Measurements from ENCODE around the gene ADORA1.

The ADORA1 gene

DNA sequence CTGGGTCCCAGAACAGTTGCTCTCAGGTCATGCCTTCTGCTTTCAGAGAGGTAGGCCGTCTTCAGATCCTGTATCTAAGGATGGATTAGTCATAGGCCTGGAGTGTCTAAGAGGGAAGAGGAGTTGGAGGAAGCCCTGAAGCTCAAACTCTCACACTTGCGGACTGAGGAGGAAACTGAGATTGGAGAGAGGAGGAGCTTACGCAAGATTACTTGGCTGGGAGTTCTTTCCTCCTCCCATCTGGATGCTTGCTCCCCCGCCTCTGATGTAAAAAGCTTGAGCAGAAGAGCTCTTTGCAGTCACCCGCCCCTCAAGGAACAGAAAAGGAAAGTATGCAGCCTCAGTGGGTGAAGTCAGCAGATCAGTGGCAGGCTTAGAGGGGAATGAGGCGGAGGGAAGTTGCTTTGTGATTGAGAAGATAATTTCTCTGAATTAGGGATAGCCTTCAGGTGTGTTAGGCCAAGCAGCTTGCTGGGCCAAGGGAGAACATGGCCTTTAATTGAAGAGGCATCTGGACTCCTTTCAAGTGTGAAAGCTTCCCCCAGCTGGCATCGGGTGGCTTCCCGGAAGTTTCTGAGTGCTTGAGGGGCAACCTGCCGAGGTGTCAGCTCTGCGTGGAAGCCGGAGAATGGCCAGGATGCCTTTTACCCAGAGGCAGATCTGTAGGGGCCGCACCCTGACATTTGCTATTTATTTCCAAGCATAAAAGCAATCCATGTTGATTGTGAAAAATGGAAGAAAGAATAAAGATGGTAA lies 6.6 kb downstream of the ADORA1 start:
- H3K4me3 ChIP-seq (ENCODE audit: control insufficient read depth, low read depth, low read length): no peak overlapping the region
- TF ChIP-seq CTCF (IDR thresholded peaks at IDR 0.05; ENCODE audit: control insufficient read depth, insufficient read depth, low read depth, low read length, missing control alignments): no peak
- no peak for DNase-seq (ENCODE audit: low read depth)

GRCh38 chr1:203135636-203136305 lies 8.2 kb downstream of the ADORA1 start:
- no peak for DNase-seq (ENCODE audit: low read depth)
- no peak overlapping the region for H3K4me3 ChIP-seq (ENCODE audit: control insufficient read depth, low read depth, low read length)
- TF ChIP-seq CTCF (IDR thresholded peaks at IDR 0.05; ENCODE audit: control insufficient read depth, insufficient read depth, low read depth, low read length, missing control alignments): no peak

DNA sequence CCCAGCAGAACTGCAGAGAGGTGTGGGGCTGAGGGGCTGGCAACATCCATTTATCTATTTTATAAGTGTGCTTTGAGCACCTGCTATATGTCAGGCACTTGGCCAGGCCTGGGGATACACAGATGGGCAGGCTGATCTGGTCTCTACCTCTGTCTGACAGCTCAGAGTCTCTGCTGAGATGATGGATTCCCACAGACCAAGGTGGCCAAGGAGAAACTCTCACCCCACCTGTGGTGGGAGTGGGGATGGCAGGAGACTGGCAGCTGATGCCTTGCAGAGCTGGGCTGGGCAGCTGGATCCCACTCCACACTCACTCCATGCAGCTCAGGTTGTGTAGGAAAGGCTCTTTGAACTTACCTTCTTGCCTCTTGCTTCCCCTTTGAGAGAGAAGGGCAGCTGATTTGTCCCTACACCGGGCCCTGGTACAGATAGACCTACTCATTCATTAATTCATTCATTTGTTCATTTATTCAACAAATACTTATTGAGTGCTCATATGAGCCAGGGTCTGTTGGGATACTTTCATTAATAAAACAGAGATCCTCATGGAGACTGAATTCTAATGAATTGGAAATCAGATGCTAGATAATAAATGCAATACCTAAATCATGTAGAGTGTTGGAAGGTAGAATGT lies 9.0 kb downstream of the ADORA1 start:
- DNase-seq (ENCODE audit: low read depth): no peak
- no peak overlapping the region for H3K4me3 ChIP-seq (ENCODE audit: control insufficient read depth, low read depth, low read length)

DNA sequence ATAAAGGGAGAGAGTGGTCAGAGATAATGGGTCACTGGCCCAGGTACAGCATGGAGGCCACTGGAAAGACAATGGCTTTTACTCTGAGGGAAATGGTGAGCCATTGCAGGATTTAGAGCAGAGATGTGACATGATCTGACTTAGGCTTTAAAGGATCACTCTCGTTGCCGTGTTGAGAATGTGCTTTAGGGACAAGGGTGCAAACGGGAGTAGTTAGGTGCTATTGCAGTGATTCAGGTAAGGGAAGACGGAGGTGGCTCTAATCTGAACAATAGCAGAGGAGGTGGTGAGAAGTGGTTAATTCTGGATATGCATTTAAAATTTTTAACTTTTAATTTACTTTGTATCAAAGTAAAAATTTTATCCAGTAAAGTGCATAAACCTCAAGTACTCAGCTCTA lies 9.8 kb downstream of the ADORA1 start:
- TF ChIP-seq CTCF (IDR thresholded peaks at IDR 0.05; ENCODE audit: control insufficient read depth, insufficient read depth, low read depth, low read length, missing control alignments): no peak
- DNase-seq (ENCODE audit: low read depth): no peak
- H3K4me3 ChIP-seq (ENCODE audit: control insufficient read depth, low read depth, low read length): no peak overlapping the region

More for the DNA sequence above, 9.0 kb downstream of the ADORA1 start:
- no peak for TF ChIP-seq CTCF (IDR thresholded peaks at IDR 0.05; ENCODE audit: control insufficient read depth, insufficient read depth, low read depth, low read length, missing control alignments)

GRCh38 chr1:203138066-203138465 lies 10.5 kb downstream of the ADORA1 start:
- H3K4me3 ChIP-seq (ENCODE audit: control insufficient read depth, low read depth, low read length): no peak overlapping the region
- DNase-seq (ENCODE audit: low read depth): no peak
- TF ChIP-seq CTCF (IDR thresholded peaks at IDR 0.05; ENCODE audit: control insufficient read depth, insufficient read depth, low read depth, low read length, missing control alignments): no peak

DNA sequence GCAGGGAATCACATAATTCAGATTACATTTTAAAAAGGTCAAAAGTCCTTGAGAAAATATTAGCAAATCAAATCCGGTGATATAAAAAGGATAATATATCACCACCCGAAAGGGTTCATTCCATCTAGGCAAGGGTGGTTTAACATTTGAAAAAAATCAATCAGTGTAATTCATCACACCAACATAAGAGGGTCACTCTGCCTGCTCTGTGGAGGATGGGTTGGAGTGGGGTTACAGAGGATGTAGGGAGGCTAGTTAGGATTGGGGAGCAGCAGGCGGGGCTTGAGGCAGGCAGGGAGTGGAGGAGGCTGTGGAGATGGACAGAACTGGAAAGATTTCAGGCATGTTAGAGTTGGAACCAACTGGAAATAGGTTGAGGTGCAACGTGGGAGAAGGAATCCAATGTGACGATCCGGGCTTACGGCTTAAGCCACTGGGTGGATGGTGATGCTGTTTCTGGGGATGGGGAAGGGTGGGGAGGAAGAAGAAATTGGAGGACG lies 12.5 kb downstream of the ADORA1 start:
- H3K4me3 ChIP-seq (ENCODE audit: control insufficient read depth, low read depth, low read length): no peak overlapping the region
- TF ChIP-seq CTCF (IDR thresholded peaks at IDR 0.05; ENCODE audit: control insufficient read depth, insufficient read depth, low read depth, low read length, missing control alignments): no peak
- no peak for DNase-seq (ENCODE audit: low read depth)
